Fibroblast of mammary gland (primary cell): Measurements from ENCODE around the gene JAM2.

ENCODE experiments used
- DNase-seq: peaks from one replicate; pipeline ENCODE4 v3.0.0-alpha.2; 2010; ENCODE audit warnings: low read depth
- H3K4me3 ChIP-seq: 2 replicates; pipeline ENCODE4 v1.5.1; 2011; ENCODE audit warnings: low read depth, mild to moderate bottlenecking, low read length, moderate library complexity; ENCODE audit not compliant: control insufficient read depth
- TF ChIP-seq, protein P1 (sequence below): conservative IDR thresholded peaks from 2 replicates; pipeline ENCODE4 v1.5.1; 2011; ENCODE audit warnings: low read depth, low read length, inconsistent platforms; ENCODE audit not compliant: control insufficient read depth, insufficient read depth

The JAM2 gene

DNA sequence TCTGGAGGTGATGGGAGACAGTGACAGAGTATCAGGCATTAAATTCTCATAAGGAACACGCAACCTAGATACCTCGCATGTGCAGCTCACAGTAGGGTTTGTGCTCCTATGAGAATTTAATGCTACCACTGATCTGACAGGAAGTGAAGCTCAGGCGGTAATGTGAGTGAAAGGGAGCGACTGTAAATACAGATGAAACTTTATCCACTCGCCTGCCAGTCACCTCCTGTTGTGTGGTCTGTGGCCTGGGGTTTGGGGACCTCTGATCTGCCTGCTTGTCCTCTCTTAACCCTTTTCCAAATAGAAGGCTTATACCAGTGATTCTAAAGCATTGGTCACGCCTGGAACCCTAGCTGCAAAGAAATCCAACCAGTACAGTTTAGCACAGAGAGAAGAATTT is 111.0 kb downstream of the JAM2 start:
- TF ChIP-seq, protein P1, sequence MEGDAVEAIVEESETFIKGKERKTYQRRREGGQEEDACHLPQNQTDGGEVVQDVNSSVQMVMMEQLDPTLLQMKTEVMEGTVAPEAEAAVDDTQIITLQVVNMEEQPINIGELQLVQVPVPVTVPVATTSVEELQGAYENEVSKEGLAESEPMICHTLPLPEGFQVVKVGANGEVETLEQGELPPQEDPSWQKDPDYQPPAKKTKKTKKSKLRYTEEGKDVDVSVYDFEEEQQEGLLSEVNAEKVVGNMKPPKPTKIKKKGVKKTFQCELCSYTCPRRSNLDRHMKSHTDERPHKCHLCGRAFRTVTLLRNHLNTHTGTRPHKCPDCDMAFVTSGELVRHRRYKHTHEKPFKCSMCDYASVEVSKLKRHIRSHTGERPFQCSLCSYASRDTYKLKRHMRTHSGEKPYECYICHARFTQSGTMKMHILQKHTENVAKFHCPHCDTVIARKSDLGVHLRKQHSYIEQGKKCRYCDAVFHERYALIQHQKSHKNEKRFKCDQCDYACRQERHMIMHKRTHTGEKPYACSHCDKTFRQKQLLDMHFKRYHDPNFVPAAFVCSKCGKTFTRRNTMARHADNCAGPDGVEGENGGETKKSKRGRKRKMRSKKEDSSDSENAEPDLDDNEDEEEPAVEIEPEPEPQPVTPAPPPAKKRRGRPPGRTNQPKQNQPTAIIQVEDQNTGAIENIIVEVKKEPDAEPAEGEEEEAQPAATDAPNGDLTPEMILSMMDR: no peak
- H3K4me3 ChIP-seq: no peak overlapping the region
- DNase-seq: no peak

DNA sequence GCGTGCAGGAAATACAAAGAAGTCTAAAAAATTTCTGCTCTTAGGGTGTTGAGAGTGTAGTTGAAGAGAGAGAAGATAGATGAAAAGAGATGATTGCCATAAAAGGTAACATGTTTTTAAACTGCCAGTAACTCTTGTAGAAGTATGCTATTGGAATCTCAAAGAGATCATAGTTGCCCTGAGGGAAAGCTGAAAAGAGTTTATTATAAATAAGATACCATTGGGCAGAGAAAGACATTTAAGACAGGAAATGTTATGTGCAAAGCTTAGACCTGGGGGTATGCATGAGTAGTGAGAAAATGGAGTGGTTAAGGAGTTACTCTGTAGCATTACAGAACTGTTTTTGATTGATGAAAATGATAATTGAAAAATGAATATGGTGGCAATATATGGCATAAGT is 113.4 kb downstream of the JAM2 start:
- DNase-seq: no peak

DNA sequence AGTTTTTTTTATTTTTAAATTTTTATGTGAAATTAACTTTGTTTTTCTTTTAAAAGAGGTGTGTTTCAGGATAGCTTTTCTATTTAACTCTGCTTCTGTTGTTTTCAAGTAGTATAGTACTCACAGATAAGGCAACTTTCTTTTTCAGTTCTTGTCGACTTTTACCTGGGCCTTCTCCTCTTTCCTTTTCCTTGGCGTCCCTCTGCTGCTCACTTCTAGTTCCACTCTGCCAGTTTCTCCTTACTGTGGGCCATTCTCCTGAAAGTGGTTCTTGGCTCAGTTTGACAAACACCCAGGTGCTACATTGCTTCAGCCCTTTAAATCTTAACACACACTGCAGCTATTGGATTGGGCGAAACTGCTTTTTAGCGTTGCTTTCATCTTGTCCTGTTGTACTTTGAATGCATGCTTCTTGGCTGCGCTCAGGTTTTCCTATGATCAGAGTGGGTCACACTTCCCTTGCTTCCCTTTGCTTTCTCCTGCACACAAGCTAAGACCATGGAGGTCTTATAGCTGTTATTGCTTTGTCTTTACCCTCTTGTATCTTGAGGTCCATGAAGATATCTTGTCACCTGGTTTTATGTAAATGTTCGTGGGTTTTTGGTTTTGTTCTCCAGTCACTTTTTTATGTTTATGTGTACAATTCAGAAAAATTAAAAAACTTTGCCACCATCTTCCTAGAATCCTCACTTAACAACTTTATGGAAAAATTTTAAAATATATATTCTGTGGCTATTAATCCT is 117.3 kb downstream of the JAM2 start:
- TF ChIP-seq, protein P1: no peak
- DNase-seq: no peak
- no peak overlapping the region for H3K4me3 ChIP-seq

More for the DNA sequence above, 113.4 kb downstream of the JAM2 start:
- TF ChIP-seq, protein P1: no peak
- H3K4me3 ChIP-seq: no peak overlapping the region

DNA sequence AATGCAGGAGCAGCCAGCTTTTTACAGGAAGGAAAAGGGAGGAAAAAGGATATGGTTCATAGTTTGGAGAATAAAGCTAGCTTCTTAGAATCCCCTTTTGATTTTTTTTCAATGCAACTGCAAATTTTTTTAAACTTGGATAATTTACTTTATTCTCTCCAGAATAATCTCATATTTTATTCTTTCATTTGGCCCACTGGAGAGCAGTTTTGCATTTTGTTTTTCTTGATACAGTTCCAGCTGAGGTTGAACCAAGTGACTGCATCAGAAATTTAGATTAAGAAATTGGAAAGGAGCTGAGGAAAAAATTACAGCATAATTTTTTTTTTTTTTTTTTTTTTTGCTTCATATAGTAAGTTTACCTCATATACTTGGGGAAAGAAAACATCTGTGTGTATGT is 118.5 kb downstream of the JAM2 start:
- TF ChIP-seq, protein P1: no peak
- DNase-seq: no peak
- H3K4me3 ChIP-seq: no peak overlapping the region

DNA sequence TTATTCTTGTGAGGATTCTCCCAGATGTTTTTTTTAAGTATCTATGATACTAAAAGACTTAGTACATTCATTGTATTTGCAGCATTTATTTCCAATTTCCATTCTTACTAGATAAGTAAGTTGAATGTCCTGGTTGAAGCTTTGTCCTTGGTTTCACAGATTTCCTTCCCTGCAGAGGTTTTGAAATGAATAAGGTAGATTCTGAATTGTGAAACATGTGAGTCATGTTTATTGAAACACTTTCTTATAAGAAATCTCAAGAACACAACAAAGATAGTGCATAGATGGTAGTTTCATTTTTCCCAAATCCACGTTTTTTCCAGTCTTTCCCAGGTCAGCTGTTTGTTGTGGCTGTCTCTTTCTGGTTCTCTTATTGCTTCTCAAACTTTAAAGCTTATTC is 120.5 kb downstream of the JAM2 start:
- DNase-seq: peak; percentile 35
- H3K4me3 ChIP-seq: no peak overlapping the region
- TF ChIP-seq, protein P1: no peak

DNA sequence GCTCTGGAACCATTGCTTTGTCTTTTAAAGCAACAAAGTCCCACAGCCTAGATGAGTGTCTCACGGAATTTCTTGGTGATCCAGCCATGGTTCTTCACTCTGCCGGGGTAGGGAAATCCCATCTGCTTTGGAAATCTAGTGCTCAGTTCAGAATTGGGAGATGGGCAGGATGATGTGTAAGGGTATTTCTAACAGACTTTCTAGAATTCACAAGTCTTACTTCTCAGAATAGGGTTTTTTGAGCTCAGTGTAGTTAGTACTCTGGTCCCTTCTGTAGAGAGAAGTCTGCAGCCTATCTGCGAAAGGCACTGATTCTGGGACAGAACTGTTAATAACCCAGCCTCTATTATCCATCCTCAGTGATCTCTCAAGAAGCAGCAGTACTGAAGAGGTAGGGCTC is 121.0 kb downstream of the JAM2 start:
- H3K4me3 ChIP-seq: no peak overlapping the region
- TF ChIP-seq, protein P1: no peak
- no peak for DNase-seq
